ENCODE measurements around the gene CAPN2.

CAPN2 gene

GRCh38 chr1:223717695-223718363 lies 5.5 kb downstream of the CAPN2 start:
- TF ChIP-seq MAX (IDR thresholded peaks at IDR 0.05) (no peak), RAD21 (IDR thresholded peaks at IDR 0.05; ENCODE audit: low read depth) (no peak), TEAD4 (IDR thresholded peaks at IDR 0.05) (no peak), FOXM1 (IDR thresholded peaks at IDR 0.05; ENCODE audit: borderline replicate concordance, low read depth) (no peak), REST (IDR thresholded peaks at IDR 0.05; ENCODE audit: low read depth) (no peak), EGR1 (IDR thresholded peaks at IDR 0.05) (no peak), CREB1 (IDR thresholded peaks at IDR 0.05; ENCODE audit: low read depth) (no peak), TAF1 (IDR thresholded peaks at IDR 0.05; ENCODE audit: low read depth) (no peak)

- TF ChIP-seq NFIC (IDR thresholded peaks at IDR 0.05) (no peak), USF1 (IDR thresholded peaks at IDR 0.05) (no peak), CREB1 (IDR thresholded peaks at IDR 0.05; ENCODE audit: low read depth) (no peak), TEAD4 (IDR thresholded peaks at IDR 0.05) (peak; percentile 79)
Observed at GRCh38 chr1:223718850-223719249, 6.5 kb downstream of the CAPN2 start.

- TF ChIP-seq REST (IDR thresholded peaks at IDR 0.05; ENCODE audit: low read depth) (no peak), EP300 (IDR thresholded peaks at IDR 0.05; ENCODE audit: borderline replicate concordance) (no peak), TAF1 (IDR thresholded peaks at IDR 0.05; ENCODE audit: low read depth) (no peak), MAX (IDR thresholded peaks at IDR 0.05) (no peak), TEAD4 (IDR thresholded peaks at IDR 0.05) (no peak), CREB1 (IDR thresholded peaks at IDR 0.05; ENCODE audit: low read depth) (no peak), FOXM1 (IDR thresholded peaks at IDR 0.05; ENCODE audit: borderline replicate concordance, low read depth) (no peak)
Observed at GRCh38 chr1:223720971-223721591, 8.7 kb downstream of the CAPN2 start.

- TF ChIP-seq RAD21 (IDR thresholded peaks at IDR 0.05; ENCODE audit: low read depth) (no peak), NFIC (IDR thresholded peaks at IDR 0.05) (no peak), TAF1 (IDR thresholded peaks at IDR 0.05; ENCODE audit: low read depth) (no peak), REST (IDR thresholded peaks at IDR 0.05; ENCODE audit: low read depth) (no peak), FOXM1 (IDR thresholded peaks at IDR 0.05; ENCODE audit: borderline replicate concordance, low read depth) (no peak)
Observed at GRCh38 chr1:223721658-223722607, 9.6 kb downstream of the CAPN2 start.

GRCh38 chr1:223723351-223723904 lies 11.1 kb downstream of the CAPN2 start:
- TF ChIP-seq MAX (IDR thresholded peaks at IDR 0.05) (no peak), USF1 (IDR thresholded peaks at IDR 0.05) (no peak), EP300 (IDR thresholded peaks at IDR 0.05; ENCODE audit: borderline replicate concordance) (no peak)

All from Ishikawa (cell line).